Neural crest cell (in vitro differentiated cells): ENCODE measurements around the gene PRAMEF12. TPM values are rescaled to one million over a fixed set of nuclear protein-coding genes. Genes with fewer than 3 reads are reported as not detected.
"Not testable (repeated sequence)": the region's sequence is repeated elsewhere in the genome, so short reads cannot be mapped to it uniquely, and the experiment has no call there.

Experiments
- DNase-seq: peaks from one replicate; pipeline ENCODE4 v3.0.0; 2021; ENCODE audit warnings: low read depth, mixed read lengths, low spot score
- H3K27ac Mint-ChIP-seq: one replicate; pipeline ENCODE4 v1.8.0; 2021; ENCODE audit warnings: mild to moderate bottlenecking, mixed read lengths; ENCODE audit not compliant: unreplicated experiment
- H3K27me3 Mint-ChIP-seq: 2 replicates; pipeline ENCODE4 v1.8.0; 2021; ENCODE audit warnings: low read depth, mild to moderate bottlenecking, mixed read lengths
- H3K36me3 Mint-ChIP-seq: 2 replicates; pipeline ENCODE4 v1.8.0; 2021; ENCODE audit warnings: low read depth, mild to moderate bottlenecking, mixed read lengths
- H3K4me1 Mint-ChIP-seq: 2 replicates; pipeline ENCODE4 v1.8.0; 2021; ENCODE audit warnings: mixed read lengths
- H3K4me3 Mint-ChIP-seq: one replicate; pipeline ENCODE4 v1.8.0; 2021; ENCODE audit warnings: mild to moderate bottlenecking, mixed read lengths
- H3K9me3 Mint-ChIP-seq: 2 replicates; pipeline ENCODE4 v1.8.0; 2021; ENCODE audit warnings: mixed read lengths
- CTCF ChIP-seq: fragments of 200-600 bp; sonication (generic); conservative IDR thresholded peaks from 2 replicates; pipeline ENCODE4 v1.5.0; 2021; ENCODE audit warnings: antibody characterized with exemption, mild to moderate bottlenecking
- total RNA-seq: library from RNA; stranded (reverse); gene quantifications from 2 replicates; pipeline ENCODE4 v1.2.1, GENCODE V29; 2021

PRAMEF12 gene
- total RNA-seq, 1 donor from 2014 or later, result not detected

DNA sequence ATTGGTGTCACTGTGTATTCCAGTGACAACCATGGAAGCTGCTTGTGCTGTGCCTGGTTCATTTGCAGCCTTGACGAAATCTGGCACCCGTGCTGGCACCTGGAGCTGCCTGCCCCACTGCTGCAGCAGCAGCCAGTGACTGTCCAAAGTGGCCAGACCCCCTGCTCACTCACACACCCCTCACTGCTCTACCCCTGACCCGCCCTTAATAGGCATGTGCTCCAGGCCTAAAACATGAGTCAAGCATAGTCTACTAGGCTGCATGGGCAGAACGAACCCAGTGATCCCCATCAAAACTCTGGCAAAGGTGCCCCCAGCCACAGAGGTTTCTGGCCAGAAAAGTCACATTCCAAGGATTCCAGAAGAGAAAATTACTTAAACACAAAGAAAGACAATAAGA is 25.4 kb downstream of the PRAMEF12 start:
- Mint-ChIP-seq H3K27me3 (peaks cover 21% of the 10 kb centered on the region), H3K4me3 (no peak overlapping the region), H3K4me1 (no peaks in the 10 kb centered on the region), H3K27ac (no peak overlapping the region), H3K36me3 (no peaks in the 10 kb centered on the region), H3K9me3 (peaks cover 6% of the 10 kb centered on the region)
- TF ChIP-seq CTCF, result no peak
- DNase-seq, result no peak

- no peak for TF ChIP-seq CTCF
- H3K9me3 Mint-ChIP-seq, result peaks cover 11% of the 10 kb centered on the region
- H3K27ac Mint-ChIP-seq, result no peak overlapping the region
These were observed 26.2 kb downstream of the PRAMEF12 start for GRCh38 chr1:12799730-12800129.

GRCh38 chr1:12809933-12810332 is 36.4 kb downstream of the PRAMEF12 start:
- H3K4me3 Mint-ChIP-seq, result no peak overlapping the region
- peaks cover 14% of the 10 kb centered on the region for H3K9me3 Mint-ChIP-seq
- no peak overlapping the region for H3K27ac Mint-ChIP-seq
- H3K27me3 Mint-ChIP-seq, result no peaks in the 10 kb centered on the region
- H3K36me3 Mint-ChIP-seq, result peaks cover 2% of the 10 kb centered on the region
- no peak for DNase-seq
- no peak for TF ChIP-seq CTCF
- H3K4me1 Mint-ChIP-seq, result no peaks in the 10 kb centered on the region

More at GRCh38 chr1:12799730-12800129, 26.2 kb downstream of the PRAMEF12 start:
- Mint-ChIP-seq H3K4me3 (no peak overlapping the region), H3K27me3 (peaks cover 18% of the 10 kb centered on the region), H3K36me3 (no peaks in the 10 kb centered on the region), H3K4me1 (no peaks in the 10 kb centered on the region)
- no peak for DNase-seq

DNA sequence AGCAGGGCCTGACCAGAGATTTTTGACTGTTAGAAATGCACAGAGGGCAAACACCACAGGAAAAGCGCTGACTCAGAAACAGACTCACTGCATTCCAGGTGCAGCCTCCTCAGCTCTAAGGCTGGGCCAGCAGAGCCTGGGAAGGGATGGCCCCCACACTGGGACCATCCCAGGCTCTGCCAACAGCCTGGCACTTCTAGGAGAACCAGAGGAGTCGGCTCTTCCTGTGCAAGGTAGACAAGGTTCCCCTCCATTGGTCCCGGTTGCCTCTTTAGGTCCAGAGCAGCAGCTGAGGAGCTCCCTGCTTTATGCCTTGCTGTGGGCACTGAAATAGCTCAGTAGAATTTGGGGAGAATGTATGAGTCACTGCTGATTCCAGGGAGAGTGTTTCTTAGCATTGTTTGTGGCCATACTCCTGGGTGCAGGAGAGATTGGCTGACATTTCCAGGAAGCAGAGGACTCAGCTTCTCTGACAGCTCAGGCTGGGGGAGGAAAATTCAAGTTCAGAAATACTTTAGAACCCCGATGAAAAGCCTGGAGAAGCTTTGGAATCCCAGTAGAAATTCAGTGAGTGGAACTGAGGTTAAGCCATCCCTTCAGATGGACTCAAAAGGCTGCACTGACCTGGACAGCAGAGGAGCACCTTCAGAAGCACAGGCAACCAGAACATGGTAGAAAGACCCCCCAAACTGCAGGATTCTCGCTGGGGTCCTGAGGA is 37.3 kb downstream of the PRAMEF12 start:
- Mint-ChIP-seq H3K36me3 (no peaks in the 10 kb centered on the region), H3K4me1 (no peaks in the 10 kb centered on the region), H3K9me3 (peaks cover 11% of the 10 kb centered on the region), H3K4me3 (no peak overlapping the region), H3K27me3 (no peaks in the 10 kb centered on the region), H3K27ac (no peak overlapping the region)
- no peak for TF ChIP-seq CTCF
- DNase-seq, result no peak

GRCh38 chr1:12811409-12811784 is 37.9 kb downstream of the PRAMEF12 start:
- TF ChIP-seq CTCF, result no peak
- peaks cover 11% of the 10 kb centered on the region for H3K9me3 Mint-ChIP-seq
- H3K4me1 Mint-ChIP-seq, result no peaks in the 10 kb centered on the region

DNA sequence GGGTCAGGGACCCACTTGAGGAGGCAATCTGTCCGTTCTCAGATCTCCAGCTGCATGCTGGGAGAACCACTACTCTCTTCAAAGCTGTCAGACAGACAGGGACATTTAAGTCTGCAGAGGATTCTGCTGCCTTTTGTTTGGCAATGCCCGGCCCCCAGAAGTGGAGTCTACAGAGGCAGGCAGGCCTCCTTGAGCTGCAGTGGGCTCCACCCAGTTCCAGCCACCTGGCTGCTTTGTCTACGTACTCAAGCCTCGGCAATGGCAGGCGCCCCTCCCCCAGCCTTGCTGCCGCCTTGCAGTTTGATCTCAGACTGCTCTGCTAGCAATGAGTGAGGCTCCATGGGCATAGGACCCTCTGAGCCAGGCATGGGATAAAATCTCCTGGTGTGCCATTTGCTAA is 45.5 kb downstream of the PRAMEF12 start:
- H3K9me3 Mint-ChIP-seq, result peaks cover 13% of the 10 kb centered on the region
- H3K36me3 Mint-ChIP-seq, H3K27ac Mint-ChIP-seq, H3K27me3 Mint-ChIP-seq, DNase-seq, H3K4me3 Mint-ChIP-seq, H3K4me1 Mint-ChIP-seq: not testable (repeated sequence)

More at GRCh38 chr1:12811409-12811784, 37.9 kb downstream of the PRAMEF12 start:
- Mint-ChIP-seq H3K4me3 (no peak overlapping the region), H3K36me3 (no peaks in the 10 kb centered on the region), H3K27ac (no peak overlapping the region), H3K27me3 (no peaks in the 10 kb centered on the region)
- DNase-seq, result no peak

Other genes starting within 250 kb of the PRAMEF12 start
- gene DHRS3, start 155.5 kb upstream of the PRAMEF12 start, total RNA-seq, result 0.91 and 1.8 TPM in 2 replicates
- gene AADACL4, start 129.7 kb upstream of the PRAMEF12 start, total RNA-seq, result not detected in 2 replicates
- gene AADACL3, start 57.6 kb upstream of the PRAMEF12 start, total RNA-seq, result not detected in 2 replicates
- not detected in 2 replicates for gene CFAP107, start 27.5 kb upstream of the PRAMEF12 start, total RNA-seq
- gene PRAMEF1, start 17.7 kb downstream of the PRAMEF12 start, total RNA-seq, result not detected in 2 replicates
- not detected in 2 replicates for gene PRAMEF11, start 57.7 kb downstream of the PRAMEF12 start, total RNA-seq
- gene HNRNPCL1, start 75.0 kb downstream of the PRAMEF12 start, total RNA-seq, result not detected in 2 replicates
- gene PRAMEF2, start 83.3 kb downstream of the PRAMEF12 start, total RNA-seq, result not detected in 2 replicates
- not detected in 2 replicates for gene PRAMEF4, start 112.5 kb downstream of the PRAMEF12 start, total RNA-seq
- not detected in 2 replicates for gene PRAMEF10, start 124.5 kb downstream of the PRAMEF12 start, total RNA-seq
- not detected in 2 replicates for gene PRAMEF7, start 142.9 kb downstream of the PRAMEF12 start, total RNA-seq
- not detected in 2 replicates for gene PRAMEF6, start 173.8 kb downstream of the PRAMEF12 start, total RNA-seq